HCT116 (cell line): ENCODE results near the gene IFITM2. TPM values are rescaled to one million over a fixed set of nuclear protein-coding genes. Genes with fewer than 3 reads are reported as not detected.

ENCODE experiments used
- ATAC-seq: fragments of 200-7000 bp; cut with Tn5 transposase; 2 replicates; pipeline ENCODE4 v1.9.1; 2020; ENCODE audit warnings: mild to moderate bottlenecking, moderate library complexity
- BruUV-seq: library from RNA; stranded (reverse); fragments of 400-500 nt; replicated peaks from 2 replicates; lab custom pipeline; 2021; lab: Mats Ljungman, UMichigan
- CTCF ChIA-PET: fragments of 300-600 bp; sonication (Branson Sonifier 250); formaldehyde crosslinking; loops from one replicate; lab custom pipeline; 2021; ENCODE audit warnings: antibody characterized with exemption; lab: Charles Lee
- POLR2A ChIA-PET: fragments of 300-600, 350-600 bp; sonication (Branson Sonifier 250); formaldehyde crosslinking; loops from one replicate; lab custom pipeline; 2021; ENCODE audit warnings: antibody characterized with exemption; lab: Charles Lee
- RAD21 ChIA-PET, 2 experiments: fragments of 300-600 bp; sonication (Branson Sonifier 250); formaldehyde crosslinking; loops; one replicate each; lab custom pipeline; 2023; ENCODE audit warnings: low total read pairs in 2 of 2; ENCODE audit not compliant: uncharacterized antibody in 2 of 2, unreplicated experiment in 2 of 2, low non-redundant PET in 1 of 2; lab: Charles Lee
- DNase-seq: peaks from one replicate; pipeline ENCODE4 v3.0.0-alpha.2; 2010; ENCODE audit warnings: low read depth, low spot score
- H2AFZ ChIP-seq: fragments of 200-600 bp; shearing (Covaris generic), sonication (generic); 2 replicates; pipeline ENCODE4 v1.6.1; 2017; ENCODE audit warnings: low read depth, mixed run types, mixed read lengths, antibody characterized with exemption, low read length; ENCODE audit not compliant: poor library complexity, severe bottlenecking
- H3K27ac ChIP-seq: 2 replicates; pipeline ENCODE4 v1.5.1; 2012; ENCODE audit warnings: low read depth, low read length
- H3K27me3 ChIP-seq: fragments of 200-600 bp; sonication (generic); 2 replicates; pipeline ENCODE4 v1.6.1; 2016; ENCODE audit warnings: mixed run types, low read length, mixed read lengths; ENCODE audit not compliant: insufficient read depth
- H3K36me3 ChIP-seq, 2 experiments: fragments of 200-500 bp in 1 of 2; fragments of 200-600 bp in 1 of 2; sonication (Bioruptor generic) in 1 of 2; sonication (generic) in 1 of 2; 2 replicates each; pipeline versions ENCODE4 v1.5.1 to v1.6.1; 2014 to 2016; ENCODE audit warnings: low read length in 2 of 2, inconsistent platforms in 1 of 2, mixed read lengths in 1 of 2, mixed run types in 1 of 2; ENCODE audit not compliant: insufficient read depth in 2 of 2, control insufficient read depth in 1 of 2
- H3K4me1 ChIP-seq, 2 experiments: fragments of 200-600 bp in 1 of 2; sonication (generic) in 1 of 2; 2 replicates each; pipeline versions ENCODE4 v1.5.1 to v1.6.1; 2012 to 2017; ENCODE audit warnings: low read length in 2 of 2, inconsistent platforms in 1 of 2, mild to moderate bottlenecking in 1 of 2, mixed read lengths in 1 of 2, mixed run types in 1 of 2, moderate library complexity in 1 of 2; ENCODE audit not compliant: insufficient read depth in 2 of 2, control insufficient read depth in 1 of 2
- H3K4me2 ChIP-seq: fragments of 200-600 bp; sonication (generic); 2 replicates; pipeline ENCODE4 v1.6.1; 2017; ENCODE audit warnings: mixed run types, low read length, mixed read lengths
- H3K4me3 ChIP-seq, 2 experiments: fragments of 200-600 bp in 1 of 2; sonication (generic) in 1 of 2; replicated peaks in 1 of 2; 2 replicates each; pipeline ENCODE4 v1.5.1; 2011 to 2016; ENCODE audit warnings: low read length in 2 of 2, control low read depth in 1 of 2, low read depth in 1 of 2, mild to moderate bottlenecking in 1 of 2, mixed read lengths in 1 of 2, mixed run types in 1 of 2
- H3K79me2 ChIP-seq: fragments of 200-600 bp; sonication (generic); 2 replicates; pipeline ENCODE4 v1.6.1; 2017; ENCODE audit warnings: mild to moderate bottlenecking, mixed run types, low read length, moderate library complexity, mixed read lengths; ENCODE audit not compliant: insufficient read depth
- H3K9ac ChIP-seq: fragments of 200-600 bp; sonication (generic); 2 replicates; pipeline ENCODE4 v1.6.1; 2016; ENCODE audit warnings: low read length, mixed read lengths
- H3K9me2 ChIP-seq: fragments of 200-600 bp; sonication (generic), shearing (Covaris generic); 2 replicates; pipeline ENCODE4 v1.6.1; 2017; ENCODE audit warnings: mixed run types, mild to moderate bottlenecking, moderate library complexity; ENCODE audit not compliant: insufficient read depth
- H3K9me3 ChIP-seq, 2 experiments: fragments of 200-500 bp in 1 of 2; fragments of 200-600 bp in 1 of 2; sonication (Bioruptor generic) in 1 of 2; sonication (generic) in 1 of 2; 2 replicates each; pipeline ENCODE4 v1.6.1; 2014 to 2017; ENCODE audit warnings: low read length in 2 of 2, mixed read lengths in 2 of 2, inconsistent platforms in 1 of 2, low read depth in 1 of 2, mild to moderate bottlenecking in 1 of 2, mixed run types in 1 of 2, moderate library complexity in 1 of 2; ENCODE audit not compliant: control insufficient read depth in 1 of 2, insufficient read depth in 1 of 2
- H4K20me1 ChIP-seq: fragments of 200-600 bp; sonication (generic), shearing (Covaris generic); 2 replicates; pipeline ENCODE4 v1.6.1; 2017; ENCODE audit warnings: mixed run types, mild to moderate bottlenecking, moderate library complexity; ENCODE audit not compliant: insufficient read depth
- ATF3 ChIP-seq: IDR thresholded peaks from 2 replicates; pipeline ENCODE4 v1.6.1; 2012
- CBX3 ChIP-seq: IDR thresholded peaks from 2 replicates; pipeline ENCODE4 v1.6.1; 2012; ENCODE audit warnings: low read depth
- CEBPB ChIP-seq: IDR thresholded peaks from 2 replicates; pipeline ENCODE4 v1.6.1; 2012; ENCODE audit warnings: low read depth
- CTCF ChIP-seq, 3 experiments: fragments of 200-600 bp in 1 of 3; sonication (generic) in 1 of 3; IDR thresholded peaks in 2 of 3; conservative IDR thresholded peaks in 1 of 3; 2 replicates each; pipeline ENCODE4 v1.5.1; 2012 to 2017; ENCODE audit warnings: low read depth in 2 of 3, low read length in 2 of 3, antibody characterized with exemption in 1 of 3, borderline replicate concordance in 1 of 3, control low read depth in 1 of 3, mild to moderate bottlenecking in 1 of 3, mixed read lengths in 1 of 3, mixed run types in 1 of 3, moderate library complexity in 1 of 3; ENCODE audit not compliant: insufficient read depth in 1 of 3
- EGR1 ChIP-seq: IDR thresholded peaks from 2 replicates; pipeline ENCODE4 v1.6.1; 2012; ENCODE audit warnings: low read depth
- ELF1 ChIP-seq: IDR thresholded peaks from 2 replicates; pipeline ENCODE4 v1.6.1; 2012; ENCODE audit warnings: low read depth, borderline replicate concordance
- EZH2 ChIP-seq: fragments of 200-600 bp; sonication (generic); IDR thresholded peaks from 2 replicates; pipeline ENCODE4 v1.6.1; 2017; ENCODE audit warnings: antibody characterized with exemption, mixed run types
- EZH2phosphoT487 ChIP-seq: fragments of 200-600 bp; IDR thresholded peaks from 2 replicates; pipeline ENCODE4 v1.6.1; 2018; ENCODE audit warnings: antibody characterized with exemption, borderline replicate concordance
- FOSL1 ChIP-seq: IDR thresholded peaks from 2 replicates; pipeline ENCODE4 v1.6.1; 2012; ENCODE audit warnings: low read depth
- MAX ChIP-seq: IDR thresholded peaks from 2 replicates; pipeline ENCODE4 v1.6.1; 2012
- POLR2A ChIP-seq: IDR thresholded peaks from 2 replicates; pipeline ENCODE4 v1.7.0; 2011; ENCODE audit warnings: borderline replicate concordance; ENCODE audit not compliant: insufficient read depth, insufficient read length; ENCODE audit errors: extremely low read depth
- RAD21 ChIP-seq: IDR thresholded peaks from 2 replicates; pipeline ENCODE4 v1.6.1; 2012; ENCODE audit warnings: low read depth, mild to moderate bottlenecking
- REST ChIP-seq: IDR thresholded peaks from 2 replicates; pipeline ENCODE4 v1.6.1; 2012; ENCODE audit warnings: low read depth
- SIN3A ChIP-seq: IDR thresholded peaks from 2 replicates; pipeline ENCODE4 v1.6.1; 2012; ENCODE audit warnings: low read depth
- SRF ChIP-seq: IDR thresholded peaks from 2 replicates; pipeline ENCODE4 v1.6.1; 2012; ENCODE audit warnings: low read depth
- YY1 ChIP-seq: IDR thresholded peaks from 2 replicates; pipeline ENCODE4 v1.6.1; 2011; ENCODE audit warnings: low read length, low read depth, moderate library complexity, mild to moderate bottlenecking; ENCODE audit not compliant: insufficient replicate concordance; ENCODE audit errors: extremely low read depth
- ZBTB33 ChIP-seq: IDR thresholded peaks from 2 replicates; pipeline ENCODE4 v1.6.1; 2011; ENCODE audit warnings: mild to moderate bottlenecking, low read length, moderate library complexity; ENCODE audit not compliant: insufficient replicate concordance; ENCODE audit errors: extremely low read depth
- ZFX ChIP-seq: fragments of 450-650 bp; IDR thresholded peaks from 2 replicates; pipeline ENCODE4 v1.6.1; 2017
- ZNF274 ChIP-seq: fragments of 200-500 bp; sonication (Bioruptor generic); IDR thresholded peaks from 2 replicates; pipeline ENCODE4 v1.6.1; 2014; ENCODE audit warnings: mild to moderate bottlenecking, low read depth, low read length, inconsistent platforms
- intact Hi-C: fragments of 100-400 bp; cut with micrococcal nuclease; formaldehyde crosslinking; loops from 2 replicates; pipeline ENCODE4 v1.10.0; 2022
- total RNA-seq: library from RNA; stranded (reverse); gene quantifications from one replicate; pipeline ENCODE4 v1.2.1, GENCODE V29; 2021; ENCODE audit not compliant: unreplicated experiment

IFITM2 gene
- total RNA-seq, 1 experiment from 2014 or later = 106 TPM

DNA sequence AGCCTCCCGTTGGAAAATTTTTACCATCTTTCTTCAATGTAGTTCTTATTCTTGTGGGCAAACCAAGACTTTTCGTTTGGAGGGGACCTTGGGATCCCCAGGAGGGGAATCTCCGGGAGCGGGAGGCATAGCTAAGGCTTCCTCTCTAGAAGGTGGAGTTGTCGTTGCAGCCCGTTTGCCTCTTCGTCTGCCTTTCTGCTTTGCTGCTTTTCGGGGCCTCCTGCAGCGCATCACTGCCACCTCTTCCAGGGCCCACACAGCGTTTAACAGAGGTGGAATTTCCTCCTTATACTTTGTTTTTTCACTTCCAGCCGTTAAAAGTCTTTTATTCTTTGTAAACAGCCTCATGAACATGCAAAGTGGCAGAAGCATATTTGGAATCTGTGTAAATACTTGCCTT lies 16.5 kb downstream of the IFITM2 start:
- Histone ChIP-seq H3K79me2 (peaks cover 12% of the 10 kb centered on the region), H3K27me3 (no peaks in the 10 kb centered on the region), H3K4me1 (peaks cover 0 to 6% of the 10 kb centered on the region in 2 experiments; a peak in 3 of 4 replicates), H3K36me3 (no peaks in the 10 kb centered on the region), H3K9me3 (no peaks in the 10 kb centered on the region), H3K9me2 (no peaks in the 10 kb centered on the region), H3K4me2 (no peak overlapping the region), H3K4me3 (no peak overlapping the region), H3K27ac (no peak overlapping the region), H3K9ac (no peak overlapping the region), H4K20me1 (no peaks in the 10 kb centered on the region), H2AFZ (no peak overlapping the region)
- ChIA-PET POLR2A (no interaction called here), CTCF (no interaction called here), RAD21 (no interaction called here)
- ATAC-seq = no peak
- DNase-seq = no peak
- BruUV-seq = no TSS peak
- intact Hi-C loops = no loop called here
- TF ChIP-seq RAD21 (no peak), SIN3A (no peak), YY1 (no peak), CBX3 (no peak), CEBPB (no peak), MAX (no peak), ELF1 (no peak), POLR2A (no peak), CTCF (IDR thresholded peaks at IDR 0.05 in 2 of 3, conservative IDR thresholded peaks at IDR 0.05 in 1 of 3; ENCODE audit: borderline replicate concordance in 1 of 3, insufficient read depth in 1 of 3, low read depth in 2 of 3, low read length in 2 of 3) (no peak), ZFX (no peak), EGR1 (no peak), ZBTB33 (no peak), ZNF274 (no peak), FOSL1 (no peak), ATF3 (no peak), SRF (no peak), EZH2 (no peak), EZH2phosphoT487 (no peak), REST (no peak)
